ENCODE measurements around the gene GLT1D1. TPM values are rescaled to one million over a fixed set of nuclear protein-coding genes. Genes with fewer than 3 reads are reported as not detected.

Gene GLT1D1
- total and polyA plus RNA-seq, 2 of the 8 experiments (the other 6 are each of a cell fraction or from before 2014, with no cell fraction given), result 1.5 to 3.6 TPM

DNA sequence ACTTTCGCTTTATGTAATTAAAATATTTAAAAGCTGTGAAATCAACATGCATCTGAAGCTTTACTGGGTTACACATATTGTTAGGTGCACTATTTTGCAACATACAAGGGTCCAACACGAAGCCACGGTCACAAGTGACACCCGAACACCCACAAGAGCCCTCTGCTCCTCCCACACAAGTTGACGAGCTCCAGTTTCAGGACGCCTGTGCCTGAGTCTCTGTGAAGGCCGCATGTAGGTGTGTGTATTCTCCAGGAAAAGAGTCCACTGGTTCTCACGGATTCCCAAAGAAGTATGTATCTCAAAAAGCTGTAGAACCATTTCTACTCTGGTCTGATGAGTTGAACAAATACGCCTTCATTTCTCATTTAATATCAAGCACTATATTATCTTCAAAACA is 41.5 kb upstream of the GLT1D1 start:
- no peaks in the 10 kb centered on the region for H3K27me3 ChIP-seq (replicated peaks in 1 of 4; ENCODE audit: control insufficient read depth in 3 of 4, extremely low read depth in 1 of 4, insufficient read depth in 3 of 4, low read length in 3 of 4)
- TF ChIP-seq SAP30 (IDR thresholded peaks at IDR 0.05; ENCODE audit: insufficient read depth, insufficient replicate concordance, low read length), result no peak
- TF ChIP-seq JUN (IDR thresholded peaks at IDR 0.05; ENCODE audit: low read depth, low read length), result no peak
- no peak overlapping the region for H2BK120ac ChIP-seq (replicated peaks; ENCODE audit: low read depth, low read length)
- no peak overlapping the region for H2BK12ac ChIP-seq (ENCODE audit: low read depth, low read length)
- peaks cover 0 to 4% (median 1%) of the 10 kb centered on the region in 4 experiments; a peak in 2 of 7 replicates for H3K4me1 ChIP-seq (replicated peaks in 1 of 4; ENCODE audit: control insufficient read depth in 3 of 4, insufficient read depth in 4 of 4, low read length in 3 of 4)
- no peak overlapping the region for H4K8ac ChIP-seq (ENCODE audit: extremely low read depth, insufficient read depth, low read length)
- H3K79me1 ChIP-seq (ENCODE audit: low read depth, low read length), result peaks cover 14% of the 10 kb centered on the region
- no peak overlapping the region for H3K14ac ChIP-seq (ENCODE audit: insufficient read length)
- no peak overlapping the region for H2BK15ac ChIP-seq (ENCODE audit: low read length)
- no peak overlapping the region for H3K23ac ChIP-seq (ENCODE audit: insufficient read length)
- peaks cover 23 to 28% of the 10 kb centered on the region in 2 experiments for H4K20me1 ChIP-seq (replicated peaks in 1 of 2; ENCODE audit: control insufficient read depth in 1 of 2, insufficient read depth in 2 of 2, low read length in 2 of 2)
- H3K9me3 ChIP-seq (ENCODE audit: insufficient read depth in 2 of 2, low read depth in 1 of 2, low read length in 1 of 2), result no peaks in the 10 kb centered on the region
- no peaks in the 10 kb centered on the region for H3K23me2 ChIP-seq (ENCODE audit: low read depth, low read length)
- H3K56ac ChIP-seq (replicated peaks; ENCODE audit: insufficient read length, low read depth, low read length), result no peak overlapping the region
- H3K27ac ChIP-seq (ENCODE audit: low read depth, low read length), result no peak overlapping the region
- H3K4me2 ChIP-seq (ENCODE audit: insufficient read depth in 1 of 2, low read depth in 2 of 2, low read length in 2 of 2), result no peak overlapping the region
- ChIA-PET CTCF (ENCODE audit: partially characterized antibody) (interaction anchor here (0.9 to 2.8 kb wide), 3 partner anchors 8 to 157 kb away, joined by 4 to 14 read pairs (median 4); no protein-coding TSS in a partner anchor), POLR2A (ENCODE audit: partially characterized antibody) (interaction anchor here (1.1 to 1.2 kb wide), 2 partner anchors 10 to 22 kb away, joined by 3 to 4 read pairs; no protein-coding TSS in a partner anchor)
- no peak for FAIRE-seq
- peaks cover 7 to 38% (median 14%) of the 10 kb centered on the region in 4 experiments; a peak in 6 of 8 replicates for H3K36me3 ChIP-seq (ENCODE audit: control insufficient read depth in 2 of 4, insufficient read depth in 4 of 4, low read length in 3 of 4)
- H4K91ac ChIP-seq (replicated peaks; ENCODE audit: insufficient read length, low read length), result no peak overlapping the region
- H2BK5ac ChIP-seq (ENCODE audit: low read depth, low read length), result no peak overlapping the region
- H3K4me3 ChIP-seq (ENCODE audit: extremely low read depth in 1 of 4, insufficient read depth in 2 of 4, low read depth in 3 of 4, low read length in 4 of 4), result no peak overlapping the region
- H4K5ac ChIP-seq (ENCODE audit: insufficient read length, low read depth, low read length), result no peak overlapping the region
- H2AFZ ChIP-seq (ENCODE audit: low read length), result no peak overlapping the region
- 84 to 100% methylated on average over 1 to 9 of the region's 9 CpGs for WGBS, 2 experiments (ENCODE audit: extremely low coverage in 1 of 2, insufficient coverage in 1 of 2, insufficient read length in 1 of 2, insufficient replicate concordance in 2 of 2, low coverage in 1 of 2, low lambda C conversion rate in 2 of 2, missing lambda C conversion rate in 1 of 2)
- H2AK5ac ChIP-seq (ENCODE audit: low read depth, low read length), result no peak overlapping the region
- DNase-seq (ENCODE audit: low read depth in 1 of 2, low spot score in 2 of 2), result no peak
- no peak overlapping the region for H2BK20ac ChIP-seq (ENCODE audit: low read length)
- no peak overlapping the region for H3K9ac ChIP-seq (replicated peaks in 1 of 4; ENCODE audit: extremely low read depth in 1 of 4, low read depth in 3 of 4, low read length in 3 of 4)
- H3K18ac ChIP-seq (ENCODE audit: extremely low read depth, low read length), result no peak overlapping the region
- peaks cover 7 to 80% of the 10 kb centered on the region in 2 experiments for H3K79me2 ChIP-seq (ENCODE audit: control insufficient read depth in 1 of 2, insufficient read depth in 2 of 2, low read length in 2 of 2)
- H3K4ac ChIP-seq (replicated peaks; ENCODE audit: insufficient read length, low read depth, low read length), result no peak overlapping the region

Measured in H1 (cell line).